IPS DF 6.9 (cell line): ENCODE results near the gene HOXA13.

Experiments
- DNase-seq: peaks from one replicate; pipeline ENCODE4 v3.0.0-alpha.2; 2013; ENCODE audit warnings: low read depth, low spot score
- H3K27ac ChIP-seq: one replicate; pipeline ENCODE4 v1.5.1; 2013; ENCODE audit warnings: low read length, control low read depth
- H3K27me3 ChIP-seq: 2 replicates; pipeline ENCODE4 v1.6.1; 2013; ENCODE audit warnings: mild to moderate bottlenecking, low read length; ENCODE audit not compliant: control insufficient read depth, insufficient read depth
- H3K36me3 ChIP-seq: 2 replicates; pipeline ENCODE4 v1.6.1; 2013; ENCODE audit warnings: low read length; ENCODE audit not compliant: control insufficient read depth, insufficient read depth
- H3K4me1 ChIP-seq: 2 replicates; pipeline ENCODE4 v1.6.1; 2013; ENCODE audit warnings: low read length; ENCODE audit not compliant: control insufficient read depth, insufficient read depth
- H3K4me3 ChIP-seq: 2 replicates; pipeline ENCODE4 v1.5.1; 2013; ENCODE audit warnings: mild to moderate bottlenecking, low read length
- H3K9me3 ChIP-seq: 2 replicates; pipeline ENCODE4 v1.6.1; 2013; ENCODE audit warnings: low read length, inconsistent platforms; ENCODE audit not compliant: control insufficient read depth, insufficient read depth
- WGBS: extraction: QIAGEN DNeasy Blood & Tissue Kit; methylation state at CpG from one replicate; pipeline ENCODE4 v1.1.7; 2013; ENCODE audit warnings: mixed read lengths, missing lambda C conversion rate; ENCODE audit not compliant: insufficient read length, insufficient coverage; 5-methylcytosine and 5-hydroxymethylcytosine counted together

The HOXA13 gene

DNA sequence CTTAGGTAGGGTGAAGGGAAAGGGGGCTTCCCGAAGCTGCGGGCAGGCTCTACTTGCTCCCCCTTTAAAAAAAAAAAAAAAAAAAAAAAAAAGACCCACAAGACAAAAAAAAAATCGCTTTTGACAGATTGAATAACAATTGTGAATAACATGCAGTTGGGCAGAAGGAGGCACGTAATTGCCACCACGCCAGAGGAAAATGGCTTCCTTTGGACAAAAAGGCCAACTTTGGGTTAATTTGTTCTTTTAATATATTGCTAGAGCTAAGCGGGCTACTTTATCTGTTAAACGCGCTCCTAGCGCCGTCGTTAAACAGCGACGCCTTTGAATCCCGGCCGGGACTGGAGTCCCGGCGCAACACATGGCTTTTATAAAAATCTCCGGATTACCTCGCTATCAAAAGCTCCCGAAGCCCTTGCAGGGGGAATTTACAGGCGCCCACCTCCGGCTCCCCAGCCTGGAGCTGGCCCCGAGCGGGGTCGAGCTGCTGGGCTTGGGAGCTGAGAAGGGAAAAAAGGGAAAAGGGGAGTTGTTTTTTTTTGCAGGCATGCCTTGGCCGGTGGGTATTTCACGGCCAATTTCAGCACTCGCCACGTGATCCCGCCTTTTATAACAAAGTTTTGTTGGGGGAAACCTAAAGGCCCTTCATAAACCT, 16.1 kb downstream of the HOXA13 start:
- Histone ChIP-seq H3K4me1 (peaks cover 6% of the 10 kb centered on the region), H3K27me3 (peaks cover 95% of the 10 kb centered on the region)
- WGBS: no CpG with 5 or more reads among the region's 30 CpGs

DNA sequence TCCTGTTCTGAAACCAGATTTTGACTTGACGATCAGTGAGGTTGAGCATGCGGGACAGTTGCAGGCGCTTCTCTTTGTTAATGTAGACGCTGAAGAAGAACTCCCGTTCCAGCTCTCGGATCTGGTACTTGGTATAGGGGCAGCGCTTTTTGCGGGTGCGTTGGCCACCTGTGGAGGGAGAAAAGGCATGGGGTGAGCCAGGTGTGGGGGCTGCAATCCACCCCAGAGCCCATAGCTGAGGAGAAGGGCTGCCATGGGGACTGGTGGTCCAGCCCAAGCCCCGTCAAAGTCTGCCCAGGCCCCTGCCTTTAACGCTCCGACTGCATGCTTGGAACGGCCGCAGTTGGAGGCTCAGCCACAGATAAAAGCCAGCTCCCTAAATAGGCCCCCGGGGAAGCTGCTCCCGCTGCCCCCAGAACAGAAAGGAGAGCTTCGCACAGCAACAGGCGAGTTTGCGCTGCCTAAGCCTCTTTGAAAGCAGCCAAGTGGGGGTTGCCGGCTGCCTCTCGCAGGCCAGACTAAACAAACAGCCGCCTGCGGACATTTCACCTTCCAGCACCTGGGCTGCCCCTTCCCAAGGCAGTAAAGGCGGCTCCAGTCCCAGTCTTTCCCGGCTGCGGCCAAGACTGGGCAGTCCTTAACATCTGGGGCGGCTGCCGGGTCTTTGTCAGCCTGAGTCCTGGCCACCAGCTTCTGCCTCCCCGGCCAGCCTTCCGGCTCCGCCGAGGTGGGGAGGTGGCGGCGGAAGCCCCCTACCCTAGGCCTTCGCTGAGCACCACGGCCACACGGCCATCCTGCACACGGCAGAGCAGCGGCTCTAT, 16.8 kb downstream of the HOXA13 start:
- H3K27ac ChIP-seq: no peak overlapping the region
- H3K4me1 ChIP-seq: peaks cover 6% of the 10 kb centered on the region
- no peaks in the 10 kb centered on the region for H3K9me3 ChIP-seq
- no peak for DNase-seq
- WGBS: no CpG with 5 or more reads among the region's 39 CpGs
- no peaks in the 10 kb centered on the region for H3K36me3 ChIP-seq
- H3K27me3 ChIP-seq: peaks cover 95% of the 10 kb centered on the region
- H3K4me3 ChIP-seq: no peak overlapping the region

More for the DNA sequence above, 16.1 kb downstream of the HOXA13 start:
- Histone ChIP-seq H3K4me3 (no peak overlapping the region), H3K36me3 (no peaks in the 10 kb centered on the region), H3K27ac (no peak overlapping the region), H3K9me3 (no peaks in the 10 kb centered on the region)
- DNase-seq: no peak

DNA sequence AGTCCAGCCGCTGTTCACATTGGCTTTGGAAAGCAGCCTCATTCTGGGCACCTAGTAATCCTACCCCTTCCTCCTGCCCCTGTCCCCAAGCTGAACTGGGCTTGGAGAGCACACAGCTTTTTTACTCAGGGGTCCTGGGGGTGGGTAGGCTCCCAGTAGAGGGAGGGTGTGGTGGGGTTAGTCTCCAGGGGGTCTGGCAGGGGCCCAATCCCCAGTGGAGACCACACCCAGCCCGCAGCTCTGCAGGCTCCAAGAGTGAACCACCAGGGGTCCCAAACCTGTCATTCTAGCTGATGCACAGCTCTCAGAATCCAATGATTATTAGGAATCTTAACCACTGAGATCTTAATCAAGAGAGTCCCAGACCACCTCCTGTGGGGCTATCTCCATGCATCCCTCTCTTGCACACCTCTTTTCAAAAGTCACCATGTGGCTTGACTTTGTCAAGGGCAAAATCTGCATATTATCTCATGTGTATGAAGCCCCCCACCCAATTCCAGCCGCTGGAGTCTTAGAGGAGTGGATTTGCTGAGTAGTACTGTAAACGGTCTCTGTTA, 17.5 kb downstream of the HOXA13 start:
- WGBS: no CpG with 5 or more reads among the region's 4 CpGs
- Histone ChIP-seq H3K27ac (no peak overlapping the region), H3K4me1 (peaks cover 3% of the 10 kb centered on the region)

DNA sequence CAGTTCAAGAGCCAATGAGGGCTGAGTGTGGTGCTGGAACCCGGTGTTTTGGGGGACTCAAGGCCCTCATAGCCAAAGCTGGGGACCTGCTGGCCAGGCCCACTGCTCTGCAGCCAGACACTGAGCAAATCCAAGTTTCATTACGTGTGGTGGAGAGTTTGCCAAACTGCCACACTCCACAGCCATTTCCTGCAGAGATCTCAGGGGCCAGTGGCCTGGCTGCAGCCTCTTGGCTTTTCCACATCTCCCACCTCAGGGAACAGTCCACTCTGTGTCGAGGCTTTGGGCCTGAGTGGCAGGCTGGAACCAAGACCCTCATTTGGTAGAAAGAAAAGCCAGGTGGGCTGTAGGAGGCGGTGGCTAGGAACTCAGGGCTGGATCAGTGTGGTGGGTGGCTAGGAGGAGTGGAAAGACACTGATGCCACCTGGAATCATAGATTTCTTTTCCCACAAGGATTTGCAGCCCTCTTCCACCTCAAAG, 18.1 kb downstream of the HOXA13 start:
- peaks cover 95% of the 10 kb centered on the region for H3K27me3 ChIP-seq
- no peak overlapping the region for H3K27ac ChIP-seq
- DNase-seq: no peak
- peaks cover 3% of the 10 kb centered on the region for H3K4me1 ChIP-seq
- no peak overlapping the region for H3K4me3 ChIP-seq
- H3K36me3 ChIP-seq: no peaks in the 10 kb centered on the region
- WGBS: no CpG with 5 or more reads among the region's 4 CpGs
- no peaks in the 10 kb centered on the region for H3K9me3 ChIP-seq

More for the DNA sequence above, 17.5 kb downstream of the HOXA13 start:
- H3K4me3 ChIP-seq: no peak overlapping the region
- H3K27me3 ChIP-seq: peaks cover 95% of the 10 kb centered on the region
- H3K9me3 ChIP-seq: no peaks in the 10 kb centered on the region
- H3K36me3 ChIP-seq: no peaks in the 10 kb centered on the region
- DNase-seq: no peak

DNA sequence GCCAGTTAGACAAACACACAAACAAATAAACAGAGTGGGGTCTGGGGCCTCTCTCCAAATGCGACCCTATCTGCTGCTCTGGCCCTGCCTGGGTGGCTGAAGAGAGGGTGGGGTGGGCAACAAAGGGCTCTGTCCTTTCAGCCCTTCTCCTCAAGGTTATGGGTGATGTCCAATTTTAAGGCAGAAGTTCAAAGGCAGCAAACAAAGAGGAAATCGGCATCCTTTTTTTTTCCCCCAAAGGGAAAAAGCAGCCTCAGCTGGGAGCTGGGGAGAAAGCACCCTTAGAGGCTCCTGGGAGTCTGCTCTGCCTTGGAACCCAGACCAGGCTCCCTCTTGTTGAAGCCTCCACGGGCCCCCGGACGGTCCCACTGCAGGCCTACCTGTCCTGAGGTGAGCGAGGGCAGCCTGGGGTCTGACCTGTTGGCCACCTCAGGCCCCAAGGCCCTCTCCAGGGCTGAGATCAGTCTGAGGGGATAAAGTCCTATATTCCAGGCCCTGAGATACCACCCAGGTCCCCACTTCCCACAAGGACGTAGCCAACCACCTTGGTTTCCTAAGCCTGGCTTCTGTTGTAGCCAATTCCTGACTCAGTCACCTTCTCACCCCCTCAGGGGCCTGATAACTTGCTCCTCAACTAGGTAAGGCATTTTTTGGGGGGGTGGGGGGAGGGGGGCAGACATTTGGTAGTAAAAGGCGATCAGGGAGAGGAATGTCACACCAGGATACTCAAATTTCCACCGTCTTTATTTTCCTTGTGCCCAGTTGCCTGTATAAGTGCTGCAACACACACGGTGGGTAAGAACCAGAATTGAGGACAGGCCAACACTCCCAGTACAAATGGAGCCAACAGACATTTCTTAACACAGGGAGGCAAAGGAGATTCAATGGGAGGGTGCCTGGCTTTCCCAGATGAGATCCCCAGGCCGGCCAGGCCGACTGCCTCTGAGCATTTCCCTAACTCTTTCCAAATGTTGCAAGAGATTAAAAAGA, 19.2 kb downstream of the HOXA13 start:
- Histone ChIP-seq H3K27ac (no peak overlapping the region), H3K27me3 (peaks cover 97% of the 10 kb centered on the region), H3K36me3 (no peaks in the 10 kb centered on the region), H3K4me1 (peaks cover 3% of the 10 kb centered on the region), H3K9me3 (no peaks in the 10 kb centered on the region), H3K4me3 (no peak overlapping the region)
- no peak for DNase-seq
- no CpG with 5 or more reads among the region's 12 CpGs for WGBS

DNA sequence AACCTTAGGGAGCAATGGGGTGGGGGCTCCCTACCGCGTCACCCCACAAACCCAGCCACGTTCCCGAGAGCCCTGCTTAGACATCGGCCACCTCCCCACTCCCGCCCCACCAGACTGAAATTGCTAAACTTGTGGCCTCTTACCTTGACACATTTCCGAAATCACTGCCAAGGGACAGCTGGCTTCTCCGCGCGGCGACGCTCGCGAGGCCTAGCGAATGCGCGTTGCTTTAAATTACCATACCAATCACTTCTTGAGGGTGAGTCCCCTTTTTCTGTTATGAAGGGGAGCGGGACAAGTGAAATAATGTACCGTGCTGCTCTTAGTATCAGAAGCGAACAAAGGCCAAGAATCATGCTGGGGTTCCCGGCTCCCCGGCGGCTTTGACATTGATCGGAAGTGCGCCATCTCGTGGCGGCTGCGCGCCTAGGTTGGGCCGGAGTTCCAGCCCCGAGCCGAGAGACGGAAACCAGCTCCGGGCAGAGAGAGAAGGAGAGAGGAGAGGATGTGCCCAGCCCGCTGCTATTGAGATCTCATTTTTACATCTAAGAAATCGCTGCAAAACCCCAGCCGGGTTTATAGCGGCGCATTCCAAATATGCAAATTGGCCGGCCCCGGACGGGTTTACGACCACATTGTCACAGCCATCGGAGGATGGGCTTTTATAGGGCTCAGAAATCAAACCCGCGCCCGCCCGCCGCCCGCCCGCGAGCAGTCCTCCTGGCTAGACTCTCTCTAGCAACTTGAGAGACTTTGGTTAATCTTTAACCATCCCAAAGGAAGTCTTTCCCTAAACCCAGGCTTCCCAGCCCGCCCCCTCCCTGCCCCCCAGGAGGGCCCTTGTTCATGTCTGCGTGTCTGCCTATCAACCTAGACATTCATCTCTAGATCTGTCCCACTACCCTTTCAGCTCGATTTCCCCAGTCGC, 20.1 kb downstream of the HOXA13 start:
- Histone ChIP-seq H3K27me3 (peaks cover 97% of the 10 kb centered on the region), H3K36me3 (no peaks in the 10 kb centered on the region), H3K27ac (no peak overlapping the region), H3K4me3 (no peak overlapping the region), H3K4me1 (peaks cover 1% of the 10 kb centered on the region; the same call in 1 of the 2 replicates), H3K9me3 (no peaks in the 10 kb centered on the region)
- no CpG with 5 or more reads among the region's 56 CpGs for WGBS
- DNase-seq: no peak

DNA sequence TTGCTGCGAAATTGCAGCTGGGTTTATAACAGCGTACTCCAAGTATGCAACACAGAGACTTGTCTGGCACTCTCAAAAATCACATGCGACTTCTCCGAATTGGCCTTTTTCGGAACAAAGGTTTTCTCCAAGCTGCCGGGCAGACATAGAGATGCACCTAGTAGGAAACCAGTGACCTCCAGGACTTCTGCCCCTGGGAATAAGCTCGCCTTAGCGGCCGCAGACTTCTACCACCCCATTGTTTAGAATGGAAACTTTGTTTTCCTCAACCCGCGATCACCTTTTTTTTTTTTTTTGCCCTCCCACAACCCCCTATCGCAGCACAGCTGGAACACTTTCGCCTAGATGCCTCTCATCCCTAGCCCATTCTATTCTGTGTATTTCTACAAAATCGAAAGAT, 20.9 kb downstream of the HOXA13 start:
- Histone ChIP-seq H3K36me3 (no peaks in the 10 kb centered on the region), H3K4me1 (peaks cover 1% of the 10 kb centered on the region; the same call in 1 of the 2 replicates), H3K4me3 (no peak overlapping the region), H3K9me3 (no peaks in the 10 kb centered on the region), H3K27me3 (peaks cover 98% of the 10 kb centered on the region), H3K27ac (no peak overlapping the region)
- no peak for DNase-seq
- WGBS: no CpG with 5 or more reads among the region's 14 CpGs

DNA sequence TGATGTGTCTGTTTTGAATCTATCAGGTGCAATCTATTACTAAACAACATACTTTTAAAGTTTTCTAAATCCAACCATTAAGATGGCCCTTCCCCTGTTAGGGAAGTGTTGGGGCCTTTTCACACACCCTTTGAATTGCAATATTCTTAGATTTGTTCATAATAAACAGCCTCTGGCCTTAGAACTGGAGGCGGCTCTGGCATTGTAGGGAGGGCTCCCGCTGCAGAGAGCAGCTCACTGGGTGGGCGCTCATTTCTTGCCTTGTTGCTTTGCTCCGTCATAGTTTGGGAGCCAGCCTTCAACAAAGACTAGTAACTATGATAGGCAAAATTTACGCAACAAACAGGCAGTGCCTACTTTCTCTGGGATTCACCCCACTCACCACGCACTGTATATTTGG, 21.5 kb downstream of the HOXA13 start:
- no CpG with 5 or more reads among the region's 6 CpGs for WGBS
- Histone ChIP-seq H3K4me3 (no peak overlapping the region), H3K27me3 (peaks cover 98% of the 10 kb centered on the region), H3K36me3 (no peaks in the 10 kb centered on the region), H3K27ac (no peak overlapping the region), H3K4me1 (peaks cover 2% of the 10 kb centered on the region; the same call in 1 of the 2 replicates), H3K9me3 (no peaks in the 10 kb centered on the region)
- DNase-seq: no peak

DNA sequence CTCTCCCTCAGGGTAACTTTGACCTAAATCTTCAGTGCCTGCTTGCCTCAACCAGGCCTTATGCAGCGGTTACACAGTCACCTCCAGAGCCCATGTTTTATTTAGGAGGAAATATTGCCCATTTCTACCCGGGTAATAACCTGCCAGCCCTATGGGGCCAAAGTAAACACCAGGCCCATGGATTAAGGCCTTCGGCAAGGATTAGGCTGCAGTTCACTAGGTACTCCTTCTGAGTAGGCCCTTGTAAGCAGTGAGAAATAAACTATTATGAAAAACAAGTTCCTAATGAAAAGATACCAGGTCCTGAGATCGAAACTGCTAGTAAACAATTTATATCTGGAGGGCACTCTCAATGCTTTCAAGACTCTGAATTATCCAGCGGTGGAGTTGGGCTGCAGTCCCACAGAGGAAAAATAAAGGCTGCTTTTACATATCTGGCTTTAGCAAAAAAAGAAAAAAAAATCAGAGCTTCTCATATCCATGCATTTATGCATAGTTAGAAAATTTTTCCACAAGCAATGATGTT, 22.0 kb downstream of the HOXA13 start:
- H3K27ac ChIP-seq: no peak overlapping the region
- H3K4me1 ChIP-seq: peaks cover 4% of the 10 kb centered on the region; the same call in 1 of the 2 replicates
- H3K4me3 ChIP-seq: no peak overlapping the region
- DNase-seq: no peak
- no CpG with 5 or more reads among the region's 5 CpGs for WGBS
- H3K36me3 ChIP-seq: no peaks in the 10 kb centered on the region
- H3K9me3 ChIP-seq: no peaks in the 10 kb centered on the region
- peaks cover 98% of the 10 kb centered on the region for H3K27me3 ChIP-seq
